K562 (cell line): ENCODE results near the gene CHMP3. TPM values are rescaled to one million over a fixed set of nuclear protein-coding genes. Genes with fewer than 3 reads are reported as not detected.

Source experiments
- ATAC-seq: fragments of 200-7000 bp; cut with Tn5 transposase; 3 replicates; pipeline ENCODE4 v1.9.1; 2020; ENCODE audit warnings: moderate library complexity
- BruUV-seq: library from RNA; stranded (reverse); fragments of 400-500 nt; replicated peaks from 2 replicates; lab custom pipeline; 2021; lab: Mats Ljungman, UMichigan
- CTCF ChIA-PET: fragments of 300-600 bp; formaldehyde crosslinking; extraction: SDS; loops from one replicate; lab custom pipeline; 2021; ENCODE audit warnings: low intra/inter-chr PET ratio; lab: Yijun Ruan, JAX
- POLR2A ChIA-PET: fragments of 300-600, 350-650 bp; sonication (Branson Sonifier 250); formaldehyde crosslinking; extraction: SDS; loops from one replicate; lab custom pipeline; 2021; ENCODE audit warnings: antibody characterized with exemption, inconsistent platforms; lab: Yijun Ruan, JAX
- DNase-seq, 4 experiments: peaks; one replicate each; pipeline versions ENCODE4 v3.0.0 to v3.0.0-alpha.2; 2011 to 2018; ENCODE audit warnings: low spot score in 3 of 4, mixed read lengths in 3 of 4; ENCODE audit errors: extremely low read depth in 1 of 4
- FAIRE-seq: peaks from 2 replicates; lab custom pipeline; 2011; peaks lifted over from hg19 to GRCh38; lab: Jason Lieb, UNC
- H2AFZ ChIP-seq: 2 replicates; pipeline ENCODE4 v1.6.0; 2011; ENCODE audit warnings: low read depth, low read length, control low read depth, inconsistent platforms
- H3K27ac ChIP-seq: fragments of 200-600 bp; 3 replicates; pipeline ENCODE4 v1.8.0; 2011; ENCODE audit warnings: low read depth, mild to moderate bottlenecking, control low read depth, inconsistent platforms, low read length, moderate library complexity, mixed read lengths; ENCODE audit errors: extremely low read depth
- H3K27me3 ChIP-seq, 2 experiments: fragments of 300-600 bp in 1 of 2; 2 replicates in 1 of 2; 3 replicates in 1 of 2; pipeline versions ENCODE4 v1.6.0 to v1.8.0; 2011; ENCODE audit warnings: inconsistent platforms in 2 of 2, low read length in 2 of 2, mild to moderate bottlenecking in 1 of 2, mixed read lengths in 1 of 2, moderate library complexity in 1 of 2; ENCODE audit not compliant: control insufficient read depth in 2 of 2, insufficient read depth in 2 of 2
- H3K36me3 ChIP-seq: fragments of 300-600 bp; 3 replicates; pipeline ENCODE4 v1.8.0; 2011; ENCODE audit warnings: mild to moderate bottlenecking, low read length, inconsistent platforms; ENCODE audit not compliant: control insufficient read depth, insufficient read depth
- H3K4me1 ChIP-seq, 2 experiments: fragments of 200-600 bp in 1 of 2; replicated peaks in 1 of 2; 2 replicates in 1 of 2; 3 replicates in 1 of 2; pipeline versions ENCODE4 v1.5.1 to v1.8.0; 2011; ENCODE audit warnings: inconsistent platforms in 2 of 2, low read length in 2 of 2, mild to moderate bottlenecking in 1 of 2, mixed read lengths in 1 of 2, moderate library complexity in 1 of 2; ENCODE audit not compliant: control insufficient read depth in 2 of 2, insufficient read depth in 2 of 2
- H3K4me2 ChIP-seq: 2 replicates; pipeline ENCODE4 v1.6.1; 2011; ENCODE audit warnings: low read length, control low read depth, inconsistent platforms, mixed read lengths; ENCODE audit not compliant: insufficient read depth
- H3K4me3 ChIP-seq: fragments of 200-600 bp; sonication (generic), shearing (Covaris generic); 2 replicates; pipeline ENCODE4 v1.5.1; 2016; ENCODE audit warnings: control low read depth, inconsistent platforms
- H3K79me2 ChIP-seq: fragments of 200-600 bp; 3 replicates; pipeline ENCODE4 v1.8.0; 2011; ENCODE audit warnings: low read length, inconsistent platforms; ENCODE audit not compliant: control insufficient read depth, insufficient read depth
- H3K9ac ChIP-seq, 2 experiments: 2 replicates each; pipeline versions ENCODE4 v1.6.0 to v1.6.1; 2011; ENCODE audit warnings: low read depth in 2 of 2, low read length in 2 of 2, control low read depth in 1 of 2, inconsistent platforms in 1 of 2, mild to moderate bottlenecking in 1 of 2, mixed read lengths in 1 of 2; ENCODE audit not compliant: insufficient read depth in 1 of 2
- H3K9me1 ChIP-seq: one replicate; pipeline ENCODE4 v1.6.0; 2011; ENCODE audit warnings: inconsistent platforms, mild to moderate bottlenecking, low read length, moderate library complexity; ENCODE audit not compliant: control insufficient read depth, insufficient read depth
- H3K9me3 ChIP-seq: replicated peaks from 2 replicates; pipeline ENCODE4 v1.5.1; 2011; ENCODE audit warnings: low read depth, low read length, inconsistent platforms; ENCODE audit not compliant: control insufficient read depth, insufficient read depth
- H4K20me1 ChIP-seq: replicated peaks from 2 replicates; pipeline ENCODE4 v1.6.1; 2011; ENCODE audit warnings: low read length, inconsistent platforms, mixed read lengths; ENCODE audit not compliant: control insufficient read depth, insufficient read depth
- CBFA2T2 ChIP-seq: fragments of 450-650 bp; conservative IDR thresholded peaks from 2 replicates; pipeline ENCODE4 v1.6.1; 2017; ENCODE audit warnings: mild to moderate bottlenecking
- CBX5 ChIP-seq: IDR thresholded peaks from 2 replicates; pipeline ENCODE4 v1.6.1; 2014; ENCODE audit warnings: low read depth, borderline replicate concordance
- E2F3 ChIP-seq: fragments of 250-450 bp; sonication (Bioruptor Pico); IDR thresholded peaks from 2 replicates; pipeline ENCODE4 v1.4.0; 2020; ENCODE audit warnings: mild to moderate bottlenecking
- FOSL1 ChIP-seq: fragments of 200-800 bp; sonication (Bioruptor generic); conservative IDR thresholded peaks from 2 replicates; pipeline ENCODE4 v1.6.1; 2016; ENCODE audit warnings: missing genetic modification characterization, missing compliant biosample characterization
- ILF3 ChIP-seq: fragments of 450-650 bp; IDR thresholded peaks from 2 replicates; pipeline ENCODE4 v1.6.1; 2018; ENCODE audit warnings: antibody characterized with exemption, mild to moderate bottlenecking, moderate library complexity, borderline replicate concordance
- PHB ChIP-seq: fragments of 250-450 bp; sonication (Bioruptor Pico); IDR thresholded peaks from 2 replicates; pipeline ENCODE4 v1.5.0; 2021
- PHF8 ChIP-seq: fragments of 200-600 bp; sonication (generic); IDR thresholded peaks from 2 replicates; pipeline ENCODE4 v1.6.1; 2012; ENCODE audit warnings: mixed run types, mild to moderate bottlenecking, inconsistent platforms, low read length, moderate library complexity, borderline replicate concordance
- POLR2G ChIP-seq: fragments of 200-400 bp; formaldehyde crosslinking; IDR thresholded peaks from 2 replicates; pipeline ENCODE4 v1.6.1; 2017; ENCODE audit warnings: low read depth, mild to moderate bottlenecking, antibody characterized with exemption, low read length, moderate library complexity
- PPARD ChIP-seq: fragments of 250-450 bp; sonication (Bioruptor Pico); IDR thresholded peaks from 2 replicates; pipeline ENCODE4 v1.8.0; 2022; ENCODE audit warnings: inconsistent platforms, mild to moderate bottlenecking, moderate library complexity
- RAD51 ChIP-seq: fragments of 450-650 bp; IDR thresholded peaks from 2 replicates; pipeline ENCODE4 v1.7.1; 2016; ENCODE audit warnings: low read depth, mild to moderate bottlenecking, borderline replicate concordance
- SRSF3 ChIP-seq: fragments of 200-400 bp; formaldehyde crosslinking; IDR thresholded peaks from 2 replicates; pipeline ENCODE4 v1.6.1; 2016; ENCODE audit warnings: mild to moderate bottlenecking, low read length, moderate library complexity; ENCODE audit not compliant: insufficient read depth
- XRCC4 ChIP-seq: IDR thresholded peaks from one replicate; pipeline ENCODE4 v1.6.1; 2011; ENCODE audit not compliant: insufficient read depth, insufficient read length; ENCODE audit errors: extremely low read depth
- ZFX ChIP-seq: sonication (generic); formaldehyde crosslinking; IDR thresholded peaks from 2 replicates; pipeline ENCODE4 v1.8.0; 2022; ENCODE audit warnings: mild to moderate bottlenecking, missing genetic modification reagents, moderate library complexity
- ZKSCAN8 ChIP-seq: fragments of 200-800 bp; sonication (Bioruptor generic); IDR thresholded peaks from 2 replicates; pipeline ENCODE4 v1.6.1; 2016; ENCODE audit warnings: missing genetic modification characterization, missing compliant biosample characterization
- ZNF197 ChIP-seq: fragments of 200-800 bp; sonication (Bioruptor generic); IDR thresholded peaks from 2 replicates; pipeline ENCODE4 v1.6.1; 2016; ENCODE audit warnings: low read depth, missing genetic modification characterization, missing compliant biosample characterization
- ZNF3 ChIP-seq: fragments of 250-450 bp; sonication (Bioruptor Pico); IDR thresholded peaks from 2 replicates; pipeline ENCODE4 v1.5.0; 2021; ENCODE audit warnings: mild to moderate bottlenecking, moderate library complexity
- WGBS: fragments of 100-300 bp; shearing (Covaris generic); methylation state at CpG from one replicate; pipeline ENCODE4 v1.1.6; 2016; ENCODE audit warnings: low coverage, mixed read lengths; ENCODE audit not compliant: insufficient coverage; ENCODE audit errors: missing lambda C conversion rate; 5-methylcytosine and 5-hydroxymethylcytosine counted together
- in situ Hi-C: fragments of 300-500 bp; cut with MboI; formaldehyde crosslinking; loops from 4 replicates; pipeline ENCODE4 v1.15.0; 2018; ENCODE audit warnings: inconsistent platforms, mixed read lengths
- intact Hi-C: fragments of 100-400 bp; cut with micrococcal nuclease; formaldehyde crosslinking; loops from 2 replicates; pipeline ENCODE4 v1.14.2; 2022
- polyA plus RNA-seq, 8 experiments: library from polyadenylated mRNA; depleted of rRNA in 4 of 8; stranded (reverse) in 5 of 8; unstranded in 3 of 8; fragments of >200 nt; fragmentation: Nextera tagmentation in 2 of 8; fragmentation: Illumina TruSeq in 1 of 8; extraction: Ambion mirVana in 2 of 8; extraction: Trizol in 1 of 8; gene quantifications; 2 replicates each; pipeline versions ENCODE4 v1.2.1 to v1.2.3, GENCODE V29; 2011 to 2014; ENCODE audit warnings: inconsistent platforms in 1 of 8, missing spikeins in 1 of 8
- total RNA-seq, 7 experiments: library from RNA; depleted of rRNA in 6 of 7; stranded (reverse); fragments of >200 nt in 6 of 7; fragmentation: Illumina TruSeq in 2 of 7; extraction: Trizol in 2 of 7; gene quantifications; 2 replicates each; pipeline versions ENCODE4 v1.2.1 to v1.2.3, GENCODE V29; 2011 to 2021; ENCODE audit warnings: low replicate concordance in 1 of 7
- TF ChIP-seq, protein P1 (sequence below): sonication (generic); formaldehyde crosslinking; IDR thresholded peaks from 2 replicates; pipeline ENCODE4 v1.8.1; 2023; ENCODE audit warnings: mild to moderate bottlenecking, missing genetic modification reagents
- TF ChIP-seq, protein P2 (sequence below): sonication (generic); formaldehyde crosslinking; IDR thresholded peaks from 2 replicates; pipeline ENCODE4 v1.8.1; 2022; ENCODE audit warnings: missing genetic modification reagents
- TF ChIP-seq, protein P3 (sequence below): fragments of 200-800 bp; sonication (Bioruptor generic); IDR thresholded peaks from 2 replicates; pipeline ENCODE4 v1.6.1; 2017; ENCODE audit warnings: missing genetic modification characterization, missing compliant biosample characterization

The CHMP3 gene
- total and polyA plus RNA-seq, 9 of the 15 experiments (the other 6 are each of a cell fraction or from before 2014, with no cell fraction given): 20.6 to 52.5 (median 31.7) TPM

DNA sequence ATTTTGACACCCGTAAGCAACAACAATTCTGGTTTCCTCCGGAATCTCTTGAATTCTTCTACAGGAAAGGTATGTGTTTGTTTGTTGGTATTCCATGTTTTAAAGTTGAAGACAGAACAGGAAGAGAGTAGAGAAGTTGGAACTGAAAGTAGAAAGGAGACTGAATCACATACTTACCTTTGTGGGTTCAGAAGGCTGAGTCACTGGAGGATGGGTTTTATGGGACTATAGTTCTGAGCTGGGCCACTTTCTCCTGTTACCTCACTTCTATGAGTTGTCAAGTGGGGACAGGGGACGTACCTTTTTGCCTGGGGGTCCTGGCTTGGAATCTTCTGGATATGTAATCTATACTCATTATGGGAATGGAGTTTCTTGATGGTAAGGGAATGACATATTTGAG lies 81.2 kb downstream of the CHMP3 start:
- Histone ChIP-seq H3K4me2 (no peak overlapping the region), H3K36me3 (peaks cover 98% of the 10 kb centered on the region), H3K9me3 (no peaks in the 10 kb centered on the region), H3K27ac (no peak overlapping the region), H3K27me3 (no peaks in the 10 kb centered on the region), H4K20me1 (0 out of 2 replicates have a peak, but pooled peaks cover 4% of the 10 kb centered on the region), H2AFZ (no peak overlapping the region), H3K4me3 (no peak overlapping the region), H3K9me1 (no peaks in the 10 kb centered on the region), H3K4me1 (no peaks in the 10 kb centered on the region), H3K9ac (no peak overlapping the region), H3K79me2 (no peaks in the 10 kb centered on the region)
- intact Hi-C loops: no loop called here
- WGBS: 87% methylated on average over 3 of the region's 3 CpGs
- BruUV-seq: no TSS peak
- ChIA-PET CTCF (no interaction called here), POLR2A (no interaction called here)
- DNase-seq: no peak
- in situ Hi-C loops: no loop called here
- TF ChIP-seq SRSF3 (no peak), ZNF3 (CRISPR knock-in tag) (no peak), FOSL1 (tag) (no peak), POLR2G (no peak), ZFX (CRISPR knock-in tag) (no peak), XRCC4 (no peak), E2F3 (no peak), CBX5 (no peak), ILF3 (no peak), PHF8 (no peak), RAD51 (no peak), ZKSCAN8 (no peak), CBFA2T2 (no peak), PHB (no peak), ZNF197 (CRISPR knock-in tag) (no peak), PPARD (CRISPR knock-in tag) (no peak)
- TF ChIP-seq, protein P1, sequence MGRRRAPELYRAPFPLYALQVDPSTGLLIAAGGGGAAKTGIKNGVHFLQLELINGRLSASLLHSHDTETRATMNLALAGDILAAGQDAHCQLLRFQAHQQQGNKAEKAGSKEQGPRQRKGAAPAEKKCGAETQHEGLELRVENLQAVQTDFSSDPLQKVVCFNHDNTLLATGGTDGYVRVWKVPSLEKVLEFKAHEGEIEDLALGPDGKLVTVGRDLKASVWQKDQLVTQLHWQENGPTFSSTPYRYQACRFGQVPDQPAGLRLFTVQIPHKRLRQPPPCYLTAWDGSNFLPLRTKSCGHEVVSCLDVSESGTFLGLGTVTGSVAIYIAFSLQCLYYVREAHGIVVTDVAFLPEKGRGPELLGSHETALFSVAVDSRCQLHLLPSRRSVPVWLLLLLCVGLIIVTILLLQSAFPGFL: no peak
- TF ChIP-seq, protein P2, sequence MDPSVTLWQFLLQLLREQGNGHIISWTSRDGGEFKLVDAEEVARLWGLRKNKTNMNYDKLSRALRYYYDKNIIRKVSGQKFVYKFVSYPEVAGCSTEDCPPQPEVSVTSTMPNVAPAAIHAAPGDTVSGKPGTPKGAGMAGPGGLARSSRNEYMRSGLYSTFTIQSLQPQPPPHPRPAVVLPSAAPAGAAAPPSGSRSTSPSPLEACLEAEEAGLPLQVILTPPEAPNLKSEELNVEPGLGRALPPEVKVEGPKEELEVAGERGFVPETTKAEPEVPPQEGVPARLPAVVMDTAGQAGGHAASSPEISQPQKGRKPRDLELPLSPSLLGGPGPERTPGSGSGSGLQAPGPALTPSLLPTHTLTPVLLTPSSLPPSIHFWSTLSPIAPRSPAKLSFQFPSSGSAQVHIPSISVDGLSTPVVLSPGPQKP (CRISPR knock-in tag): no peak
- TF ChIP-seq, protein P3, sequence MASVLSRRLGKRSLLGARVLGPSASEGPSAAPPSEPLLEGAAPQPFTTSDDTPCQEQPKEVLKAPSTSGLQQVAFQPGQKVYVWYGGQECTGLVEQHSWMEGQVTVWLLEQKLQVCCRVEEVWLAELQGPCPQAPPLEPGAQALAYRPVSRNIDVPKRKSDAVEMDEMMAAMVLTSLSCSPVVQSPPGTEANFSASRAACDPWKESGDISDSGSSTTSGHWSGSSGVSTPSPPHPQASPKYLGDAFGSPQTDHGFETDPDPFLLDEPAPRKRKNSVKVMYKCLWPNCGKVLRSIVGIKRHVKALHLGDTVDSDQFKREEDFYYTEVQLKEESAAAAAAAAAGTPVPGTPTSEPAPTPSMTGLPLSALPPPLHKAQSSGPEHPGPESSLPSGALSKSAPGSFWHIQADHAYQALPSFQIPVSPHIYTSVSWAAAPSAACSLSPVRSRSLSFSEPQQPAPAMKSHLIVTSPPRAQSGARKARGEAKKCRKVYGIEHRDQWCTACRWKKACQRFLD: no peak
- no peak for ATAC-seq
- no peak for FAIRE-seq
